HCT116 (cell line): Measurements from ENCODE around the gene CCDC88C. TPM values are rescaled to one million over a fixed set of nuclear protein-coding genes. Genes with fewer than 3 reads are reported as not detected.

Source experiments
- ATAC-seq: fragments of 200-7000 bp; cut with Tn5 transposase; 2 replicates; pipeline ENCODE4 v1.9.1; 2020; ENCODE audit warnings: mild to moderate bottlenecking, moderate library complexity
- BruUV-seq: library from RNA; stranded (reverse); fragments of 400-500 nt; replicated peaks from 2 replicates; lab custom pipeline; 2021; lab: Mats Ljungman, UMichigan
- CTCF ChIA-PET: fragments of 300-600 bp; sonication (Branson Sonifier 250); formaldehyde crosslinking; loops from one replicate; lab custom pipeline; 2021; ENCODE audit warnings: antibody characterized with exemption; lab: Charles Lee
- POLR2A ChIA-PET: fragments of 300-600, 350-600 bp; sonication (Branson Sonifier 250); formaldehyde crosslinking; loops from one replicate; lab custom pipeline; 2021; ENCODE audit warnings: antibody characterized with exemption; lab: Charles Lee
- RAD21 ChIA-PET, 2 experiments: fragments of 300-600 bp; sonication (Branson Sonifier 250); formaldehyde crosslinking; loops; one replicate each; lab custom pipeline; 2023; ENCODE audit warnings: low total read pairs in 2 of 2; ENCODE audit not compliant: uncharacterized antibody in 2 of 2, unreplicated experiment in 2 of 2, low non-redundant PET in 1 of 2; lab: Charles Lee
- DNase-seq: peaks from one replicate; pipeline ENCODE4 v3.0.0-alpha.2; 2010; ENCODE audit warnings: low read depth, low spot score
- H2AFZ ChIP-seq: fragments of 200-600 bp; shearing (Covaris generic), sonication (generic); 2 replicates; pipeline ENCODE4 v1.6.1; 2017; ENCODE audit warnings: low read depth, mixed run types, mixed read lengths, antibody characterized with exemption, low read length; ENCODE audit not compliant: poor library complexity, severe bottlenecking
- H3K27ac ChIP-seq: 2 replicates; pipeline ENCODE4 v1.5.1; 2012; ENCODE audit warnings: low read depth, low read length
- H3K27me3 ChIP-seq: fragments of 200-600 bp; sonication (generic); 2 replicates; pipeline ENCODE4 v1.6.1; 2016; ENCODE audit warnings: mixed run types, low read length, mixed read lengths; ENCODE audit not compliant: insufficient read depth
- H3K36me3 ChIP-seq, 2 experiments: fragments of 200-500 bp in 1 of 2; fragments of 200-600 bp in 1 of 2; sonication (Bioruptor generic) in 1 of 2; sonication (generic) in 1 of 2; 2 replicates each; pipeline versions ENCODE4 v1.5.1 to v1.6.1; 2014 to 2016; ENCODE audit warnings: low read length in 2 of 2, inconsistent platforms in 1 of 2, mixed read lengths in 1 of 2, mixed run types in 1 of 2; ENCODE audit not compliant: insufficient read depth in 2 of 2, control insufficient read depth in 1 of 2
- H3K4me1 ChIP-seq, 2 experiments: fragments of 200-600 bp in 1 of 2; sonication (generic) in 1 of 2; 2 replicates each; pipeline versions ENCODE4 v1.5.1 to v1.6.1; 2012 to 2017; ENCODE audit warnings: low read length in 2 of 2, inconsistent platforms in 1 of 2, mild to moderate bottlenecking in 1 of 2, mixed read lengths in 1 of 2, mixed run types in 1 of 2, moderate library complexity in 1 of 2; ENCODE audit not compliant: insufficient read depth in 2 of 2, control insufficient read depth in 1 of 2
- H3K4me2 ChIP-seq: fragments of 200-600 bp; sonication (generic); 2 replicates; pipeline ENCODE4 v1.6.1; 2017; ENCODE audit warnings: mixed run types, low read length, mixed read lengths
- H3K4me3 ChIP-seq, 2 experiments: fragments of 200-600 bp in 1 of 2; sonication (generic) in 1 of 2; replicated peaks in 1 of 2; 2 replicates each; pipeline ENCODE4 v1.5.1; 2011 to 2016; ENCODE audit warnings: low read length in 2 of 2, control low read depth in 1 of 2, low read depth in 1 of 2, mild to moderate bottlenecking in 1 of 2, mixed read lengths in 1 of 2, mixed run types in 1 of 2
- H3K79me2 ChIP-seq: fragments of 200-600 bp; sonication (generic); 2 replicates; pipeline ENCODE4 v1.6.1; 2017; ENCODE audit warnings: mild to moderate bottlenecking, mixed run types, low read length, moderate library complexity, mixed read lengths; ENCODE audit not compliant: insufficient read depth
- H3K9ac ChIP-seq: fragments of 200-600 bp; sonication (generic); 2 replicates; pipeline ENCODE4 v1.6.1; 2016; ENCODE audit warnings: low read length, mixed read lengths
- H3K9me2 ChIP-seq: fragments of 200-600 bp; sonication (generic), shearing (Covaris generic); 2 replicates; pipeline ENCODE4 v1.6.1; 2017; ENCODE audit warnings: mixed run types, mild to moderate bottlenecking, moderate library complexity; ENCODE audit not compliant: insufficient read depth
- H3K9me3 ChIP-seq, 2 experiments: fragments of 200-500 bp in 1 of 2; fragments of 200-600 bp in 1 of 2; sonication (Bioruptor generic) in 1 of 2; sonication (generic) in 1 of 2; 2 replicates each; pipeline ENCODE4 v1.6.1; 2014 to 2017; ENCODE audit warnings: low read length in 2 of 2, mixed read lengths in 2 of 2, inconsistent platforms in 1 of 2, low read depth in 1 of 2, mild to moderate bottlenecking in 1 of 2, mixed run types in 1 of 2, moderate library complexity in 1 of 2; ENCODE audit not compliant: control insufficient read depth in 1 of 2, insufficient read depth in 1 of 2
- H4K20me1 ChIP-seq: fragments of 200-600 bp; sonication (generic), shearing (Covaris generic); 2 replicates; pipeline ENCODE4 v1.6.1; 2017; ENCODE audit warnings: mixed run types, mild to moderate bottlenecking, moderate library complexity; ENCODE audit not compliant: insufficient read depth
- CBX3 ChIP-seq: IDR thresholded peaks from 2 replicates; pipeline ENCODE4 v1.6.1; 2012; ENCODE audit warnings: low read depth
- CEBPB ChIP-seq: IDR thresholded peaks from 2 replicates; pipeline ENCODE4 v1.6.1; 2012; ENCODE audit warnings: low read depth
- EZH2 ChIP-seq: fragments of 200-600 bp; sonication (generic); IDR thresholded peaks from 2 replicates; pipeline ENCODE4 v1.6.1; 2017; ENCODE audit warnings: antibody characterized with exemption, mixed run types
- EZH2phosphoT487 ChIP-seq: fragments of 200-600 bp; IDR thresholded peaks from 2 replicates; pipeline ENCODE4 v1.6.1; 2018; ENCODE audit warnings: antibody characterized with exemption, borderline replicate concordance
- FOSL1 ChIP-seq: IDR thresholded peaks from 2 replicates; pipeline ENCODE4 v1.6.1; 2012; ENCODE audit warnings: low read depth
- JUND ChIP-seq: IDR thresholded peaks from 2 replicates; pipeline ENCODE4 v1.6.1; 2012
- POLR2A ChIP-seq: IDR thresholded peaks from 2 replicates; pipeline ENCODE4 v1.7.0; 2011; ENCODE audit warnings: borderline replicate concordance; ENCODE audit not compliant: insufficient read depth, insufficient read length; ENCODE audit errors: extremely low read depth
- POLR2AphosphoS5 ChIP-seq: IDR thresholded peaks from 2 replicates; pipeline ENCODE4 v1.6.1; 2011; ENCODE audit warnings: mild to moderate bottlenecking, low read depth, low read length, moderate library complexity
- RAD21 ChIP-seq: IDR thresholded peaks from 2 replicates; pipeline ENCODE4 v1.6.1; 2012; ENCODE audit warnings: low read depth, mild to moderate bottlenecking
- SIN3A ChIP-seq: IDR thresholded peaks from 2 replicates; pipeline ENCODE4 v1.6.1; 2012; ENCODE audit warnings: low read depth
- TCF7L2 ChIP-seq: IDR thresholded peaks from 2 replicates; pipeline ENCODE4 v1.7.0; 2011; ENCODE audit warnings: borderline replicate concordance, inconsistent platforms; ENCODE audit not compliant: insufficient read depth, insufficient read length; ENCODE audit errors: extremely low read depth
- YY1 ChIP-seq: IDR thresholded peaks from 2 replicates; pipeline ENCODE4 v1.6.1; 2011; ENCODE audit warnings: low read length, low read depth, moderate library complexity, mild to moderate bottlenecking; ENCODE audit not compliant: insufficient replicate concordance; ENCODE audit errors: extremely low read depth
- ZFX ChIP-seq: fragments of 450-650 bp; IDR thresholded peaks from 2 replicates; pipeline ENCODE4 v1.6.1; 2017
- ZNF274 ChIP-seq: fragments of 200-500 bp; sonication (Bioruptor generic); IDR thresholded peaks from 2 replicates; pipeline ENCODE4 v1.6.1; 2014; ENCODE audit warnings: mild to moderate bottlenecking, low read depth, low read length, inconsistent platforms
- intact Hi-C: fragments of 100-400 bp; cut with micrococcal nuclease; formaldehyde crosslinking; loops from 2 replicates; pipeline ENCODE4 v1.10.0; 2022
- total RNA-seq: library from RNA; stranded (reverse); gene quantifications from one replicate; pipeline ENCODE4 v1.2.1, GENCODE V29; 2021; ENCODE audit not compliant: unreplicated experiment
- TF ChIP-seq, protein P1 (sequence below): IDR thresholded peaks from 2 replicates; pipeline ENCODE4 v1.6.1; 2012
- TF ChIP-seq, protein P2 (sequence below): IDR thresholded peaks from 2 replicates; pipeline ENCODE4 v1.6.1; 2011; ENCODE audit warnings: mild to moderate bottlenecking, low read length, moderate library complexity; ENCODE audit not compliant: insufficient replicate concordance; ENCODE audit errors: extremely low read depth

The CCDC88C gene
- total RNA-seq, 1 experiment from 2014 or later: 20.8 TPM

- no peak overlapping the region for H3K4me2 ChIP-seq
- peaks cover 3% of the 10 kb centered on the region; the same call in 1 of the 2 replicates for H3K79me2 ChIP-seq
- ChIA-PET POLR2A (no interaction called here), RAD21 (no interaction called here), CTCF (no interaction called here)
- no peak overlapping the region for H3K4me3 ChIP-seq
- H3K9me3 ChIP-seq: no peaks in the 10 kb centered on the region
- no peak overlapping the region for H3K9ac ChIP-seq
- DNase-seq: no peak
- no peaks in the 10 kb centered on the region for H3K9me2 ChIP-seq
- intact Hi-C loops: no loop called here
- TF ChIP-seq FOSL1: no peak
- no peak for TF ChIP-seq EZH2phosphoT487
- TF ChIP-seq CEBPB: no peak
- no peak for TF ChIP-seq POLR2AphosphoS5
- no peak for TF ChIP-seq CBX3
- TF ChIP-seq POLR2A: no peak
- TF ChIP-seq JUND: no peak
- TF ChIP-seq, protein P1, sequence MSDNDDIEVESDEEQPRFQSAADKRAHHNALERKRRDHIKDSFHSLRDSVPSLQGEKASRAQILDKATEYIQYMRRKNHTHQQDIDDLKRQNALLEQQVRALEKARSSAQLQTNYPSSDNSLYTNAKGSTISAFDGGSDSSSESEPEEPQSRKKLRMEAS: no peak
- TF ChIP-seq, protein P2, sequence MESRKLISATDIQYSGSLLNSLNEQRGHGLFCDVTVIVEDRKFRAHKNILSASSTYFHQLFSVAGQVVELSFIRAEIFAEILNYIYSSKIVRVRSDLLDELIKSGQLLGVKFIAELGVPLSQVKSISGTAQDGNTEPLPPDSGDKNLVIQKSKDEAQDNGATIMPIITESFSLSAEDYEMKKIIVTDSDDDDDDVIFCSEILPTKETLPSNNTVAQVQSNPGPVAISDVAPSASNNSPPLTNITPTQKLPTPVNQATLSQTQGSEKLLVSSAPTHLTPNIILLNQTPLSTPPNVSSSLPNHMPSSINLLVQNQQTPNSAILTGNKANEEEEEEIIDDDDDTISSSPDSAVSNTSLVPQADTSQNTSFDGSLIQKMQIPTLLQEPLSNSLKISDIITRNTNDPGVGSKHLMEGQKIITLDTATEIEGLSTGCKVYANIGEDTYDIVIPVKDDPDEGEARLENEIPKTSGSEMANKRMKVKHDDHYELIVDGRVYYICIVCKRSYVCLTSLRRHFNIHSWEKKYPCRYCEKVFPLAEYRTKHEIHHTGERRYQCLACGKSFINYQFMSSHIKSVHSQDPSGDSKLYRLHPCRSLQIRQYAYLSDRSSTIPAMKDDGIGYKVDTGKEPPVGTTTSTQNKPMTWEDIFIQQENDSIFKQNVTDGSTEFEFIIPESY: no peak
- no peak for TF ChIP-seq TCF7L2
- TF ChIP-seq RAD21: no peak
- no peak for TF ChIP-seq EZH2
- no peak for TF ChIP-seq YY1
- TF ChIP-seq SIN3A: no peak
- no peak for TF ChIP-seq ZFX
- TF ChIP-seq ZNF274: no peak
- TF ChIP-seq, all 23 proteins: peak for 0
- no peaks in the 10 kb centered on the region for H3K36me3 ChIP-seq
- no peaks in the 10 kb centered on the region for H3K27me3 ChIP-seq
- peaks cover 0 to 4% of the 10 kb centered on the region in 2 experiments; a peak in 2 of 4 replicates for H3K4me1 ChIP-seq
- H4K20me1 ChIP-seq: no peaks in the 10 kb centered on the region
- H2AFZ ChIP-seq: no peak overlapping the region
- no TSS peak for BruUV-seq
- H3K27ac ChIP-seq: no peak overlapping the region
- no peak for ATAC-seq
These were observed 41.7 kb downstream of the CCDC88C start for GRCh38 chr14:91375720-91376452.
